Measurements from ENCODE around the gene IKZF3.

The IKZF3 gene

DNA sequence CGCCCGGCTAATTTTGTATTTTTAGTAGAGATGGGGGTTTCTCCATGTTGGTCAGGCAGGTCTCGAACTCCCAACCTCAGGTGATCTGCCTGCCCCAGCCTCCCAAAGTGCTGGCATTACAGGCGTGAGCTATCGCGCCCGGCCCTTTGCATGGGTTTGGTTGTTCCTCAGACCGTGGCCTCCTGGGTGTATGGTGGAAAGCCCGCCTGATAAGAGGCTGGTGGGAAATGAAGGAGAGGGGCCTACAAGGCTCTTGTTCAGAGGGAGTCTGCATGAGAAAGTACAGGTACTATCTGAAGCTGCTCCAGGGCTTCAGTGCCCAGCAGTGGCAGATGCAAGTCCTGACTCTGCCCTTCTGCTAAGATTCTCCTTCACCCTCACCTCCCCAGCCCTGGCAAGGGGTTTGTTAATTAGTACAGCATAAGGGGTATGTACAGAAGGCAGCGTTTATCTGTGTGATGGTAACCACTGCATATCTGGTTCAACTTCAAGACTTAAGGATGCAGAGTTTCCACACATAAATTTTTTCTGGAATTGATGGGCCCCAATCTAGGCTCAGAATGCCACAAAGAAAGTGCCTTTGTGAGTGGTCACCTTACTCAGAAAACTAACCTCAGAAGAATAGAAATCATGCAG lies 102.1 kb downstream of the IKZF3 start:
- no peak overlapping the region for H2AFZ ChIP-seq (ENCODE audit: low read depth, low read length)
- H3K4me1 ChIP-seq (ENCODE audit: insufficient read depth, low read length), result no peaks in the 10 kb centered on the region
- H3K9me3 ChIP-seq (ENCODE audit: low read length), result peaks cover 5% of the 10 kb centered on the region
- no peak overlapping the region for H3K4me3 ChIP-seq (ENCODE audit: low read length)
- no peaks in the 10 kb centered on the region for H3K36me3 ChIP-seq (ENCODE audit: insufficient read depth, low read length)
- H3K27me3 ChIP-seq (ENCODE audit: insufficient read depth, low read length), result peaks cover 38% of the 10 kb centered on the region

DNA sequence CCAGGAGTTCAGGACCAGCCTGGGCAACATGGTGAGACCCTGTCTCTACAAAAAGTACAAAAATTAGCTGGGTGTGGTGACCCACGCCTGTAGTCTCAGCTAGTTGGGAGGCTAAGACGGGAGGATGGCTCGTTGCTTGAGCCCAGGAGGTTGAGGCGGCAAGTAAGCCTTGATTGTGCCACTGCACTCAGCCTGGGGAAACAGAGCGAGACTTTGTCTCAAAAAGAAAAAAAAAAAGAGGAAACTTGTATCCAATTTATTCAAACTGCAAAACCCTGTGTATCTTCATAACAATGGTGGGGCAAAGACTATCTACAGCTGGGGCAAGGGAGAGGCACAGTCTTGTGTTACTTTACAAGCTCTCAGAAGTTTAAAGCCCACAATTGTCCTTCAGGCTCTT lies 104.9 kb downstream of the IKZF3 start:
- Histone ChIP-seq H3K4me3 (ENCODE audit: low read length) (no peak overlapping the region), H3K27me3 (ENCODE audit: insufficient read depth, low read length) (peaks cover 56% of the 10 kb centered on the region), H3K9me3 (ENCODE audit: low read length) (no peaks in the 10 kb centered on the region), H3K36me3 (ENCODE audit: insufficient read depth, low read length) (no peaks in the 10 kb centered on the region), H2AFZ (ENCODE audit: low read depth, low read length) (no peak overlapping the region), H3K4me1 (ENCODE audit: insufficient read depth, low read length) (peaks cover 2% of the 10 kb centered on the region)

DNA sequence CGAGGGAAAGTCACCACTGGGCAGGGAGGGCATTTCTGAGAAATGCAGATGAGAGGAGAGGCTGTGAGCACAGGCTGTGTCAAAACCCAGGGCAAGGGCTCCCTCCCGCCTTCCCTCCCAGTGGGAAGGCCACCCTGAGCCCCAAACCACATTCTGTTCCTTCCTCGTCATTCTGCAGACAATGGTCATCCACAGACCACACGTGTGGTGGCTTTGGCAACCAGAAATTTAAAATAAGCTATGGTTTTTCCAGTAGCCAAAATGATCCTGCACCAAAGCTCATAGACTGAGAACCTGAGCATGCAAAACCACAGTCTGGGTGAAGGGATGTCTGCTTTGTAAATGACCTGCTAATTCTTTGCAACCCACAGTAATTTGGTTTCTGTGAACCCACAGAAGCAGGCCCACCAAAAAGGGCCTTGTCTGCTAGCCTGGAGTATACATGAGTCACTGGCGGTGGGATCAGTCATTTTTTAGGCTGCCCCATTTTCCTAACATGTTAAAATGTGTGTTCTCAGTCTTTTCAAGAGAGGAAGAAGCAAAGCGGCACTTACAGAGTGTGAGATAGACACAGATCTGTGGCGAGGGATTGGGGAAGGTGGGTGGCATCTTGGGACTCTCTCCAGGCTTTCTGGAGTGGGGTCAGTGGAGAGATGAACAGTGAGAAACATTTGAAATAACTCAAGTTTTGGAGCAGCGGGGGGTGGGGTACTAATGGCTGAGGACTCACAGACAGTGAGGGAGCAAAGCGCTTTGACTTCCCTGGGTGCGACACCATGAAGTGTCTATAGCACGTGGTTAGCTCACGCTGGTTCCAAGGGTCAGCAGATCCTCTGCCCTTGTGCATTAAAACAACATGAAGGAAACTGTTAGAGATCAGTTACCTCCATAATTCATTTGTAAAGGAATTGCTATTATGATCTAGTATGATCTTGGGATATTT lies 105.9 kb downstream of the IKZF3 start:
- H3K9me3 ChIP-seq (ENCODE audit: low read length), result no peaks in the 10 kb centered on the region
- no peak overlapping the region for H2AFZ ChIP-seq (ENCODE audit: low read depth, low read length)
- peaks cover 2% of the 10 kb centered on the region for H3K4me1 ChIP-seq (ENCODE audit: insufficient read depth, low read length)
- no peaks in the 10 kb centered on the region for H3K36me3 ChIP-seq (ENCODE audit: insufficient read depth, low read length)
- no peak overlapping the region for H3K4me3 ChIP-seq (ENCODE audit: low read length)
- H3K27me3 ChIP-seq (ENCODE audit: insufficient read depth, low read length), result peaks cover 54% of the 10 kb centered on the region

DNA sequence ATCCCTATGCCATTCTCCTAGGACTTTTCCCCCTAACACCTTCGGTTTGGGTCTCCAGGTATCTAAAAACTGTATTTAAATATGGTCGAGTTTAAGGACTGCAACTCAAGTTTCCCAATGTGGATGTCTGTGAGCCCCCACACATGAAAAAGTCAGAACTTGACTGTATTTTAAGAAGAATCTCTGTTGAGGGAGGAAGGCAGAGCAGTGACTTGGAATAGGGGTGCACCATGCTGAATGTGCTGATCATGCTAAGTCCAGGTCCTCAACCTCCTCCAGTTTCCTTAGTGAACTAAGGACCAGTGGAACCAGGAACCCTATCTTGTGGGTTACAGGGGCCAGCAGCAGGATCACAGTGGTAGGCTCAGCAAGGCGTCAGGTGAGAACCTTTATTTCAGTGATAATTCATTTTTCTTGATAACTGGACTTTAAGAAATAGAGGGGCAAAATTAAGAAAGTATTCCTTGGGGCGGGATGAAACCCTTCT lies 106.9 kb downstream of the IKZF3 start:
- Histone ChIP-seq H2AFZ (ENCODE audit: low read depth, low read length) (no peak overlapping the region), H3K27me3 (ENCODE audit: insufficient read depth, low read length) (peaks cover 52% of the 10 kb centered on the region), H3K4me1 (ENCODE audit: insufficient read depth, low read length) (peaks cover 2% of the 10 kb centered on the region), H3K4me3 (ENCODE audit: low read length) (no peak overlapping the region), H3K9me3 (ENCODE audit: low read length) (no peaks in the 10 kb centered on the region), H3K36me3 (ENCODE audit: insufficient read depth, low read length) (no peaks in the 10 kb centered on the region)

DNA sequence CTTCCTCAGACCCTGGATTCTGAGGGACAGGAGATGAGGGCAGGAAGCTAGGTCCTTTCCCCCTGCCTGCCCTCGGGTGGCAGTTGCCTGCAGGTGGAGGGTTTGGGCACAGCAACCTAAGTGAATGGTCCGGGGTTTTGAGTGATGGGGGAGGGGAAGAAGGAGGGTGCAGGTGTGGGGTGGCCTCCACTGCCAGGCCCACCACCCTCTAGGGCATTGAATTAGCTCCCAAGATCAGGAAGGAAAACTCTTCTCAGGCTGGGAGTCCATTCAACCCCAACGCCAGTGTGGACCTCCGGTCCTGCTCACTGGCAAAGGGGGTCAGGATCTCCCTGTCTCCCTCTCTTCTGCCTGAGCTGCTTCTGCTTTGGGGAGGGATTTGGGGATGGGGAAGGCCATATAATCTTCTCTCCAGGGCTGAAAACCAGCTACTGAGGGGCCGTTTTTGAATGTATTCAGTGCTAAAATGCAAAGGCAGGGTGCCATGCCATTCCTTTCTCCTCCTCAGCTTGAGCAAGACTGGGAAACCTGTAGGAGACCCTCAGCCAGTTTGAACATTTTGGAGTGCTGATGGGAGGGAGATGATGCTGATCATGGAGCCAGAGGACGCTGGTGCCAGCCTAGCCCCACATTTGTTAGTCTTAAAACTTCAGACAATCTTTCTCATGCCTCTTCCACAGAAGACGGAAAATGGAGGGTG lies 107.6 kb downstream of the IKZF3 start:
- Histone ChIP-seq H2AFZ (ENCODE audit: low read depth, low read length) (no peak overlapping the region), H3K4me1 (ENCODE audit: insufficient read depth, low read length) (peaks cover 2% of the 10 kb centered on the region), H3K27me3 (ENCODE audit: insufficient read depth, low read length) (peaks cover 57% of the 10 kb centered on the region), H3K36me3 (ENCODE audit: insufficient read depth, low read length) (no peaks in the 10 kb centered on the region), H3K9me3 (ENCODE audit: low read length) (no peaks in the 10 kb centered on the region), H3K4me3 (ENCODE audit: low read length) (no peak overlapping the region)

DNA sequence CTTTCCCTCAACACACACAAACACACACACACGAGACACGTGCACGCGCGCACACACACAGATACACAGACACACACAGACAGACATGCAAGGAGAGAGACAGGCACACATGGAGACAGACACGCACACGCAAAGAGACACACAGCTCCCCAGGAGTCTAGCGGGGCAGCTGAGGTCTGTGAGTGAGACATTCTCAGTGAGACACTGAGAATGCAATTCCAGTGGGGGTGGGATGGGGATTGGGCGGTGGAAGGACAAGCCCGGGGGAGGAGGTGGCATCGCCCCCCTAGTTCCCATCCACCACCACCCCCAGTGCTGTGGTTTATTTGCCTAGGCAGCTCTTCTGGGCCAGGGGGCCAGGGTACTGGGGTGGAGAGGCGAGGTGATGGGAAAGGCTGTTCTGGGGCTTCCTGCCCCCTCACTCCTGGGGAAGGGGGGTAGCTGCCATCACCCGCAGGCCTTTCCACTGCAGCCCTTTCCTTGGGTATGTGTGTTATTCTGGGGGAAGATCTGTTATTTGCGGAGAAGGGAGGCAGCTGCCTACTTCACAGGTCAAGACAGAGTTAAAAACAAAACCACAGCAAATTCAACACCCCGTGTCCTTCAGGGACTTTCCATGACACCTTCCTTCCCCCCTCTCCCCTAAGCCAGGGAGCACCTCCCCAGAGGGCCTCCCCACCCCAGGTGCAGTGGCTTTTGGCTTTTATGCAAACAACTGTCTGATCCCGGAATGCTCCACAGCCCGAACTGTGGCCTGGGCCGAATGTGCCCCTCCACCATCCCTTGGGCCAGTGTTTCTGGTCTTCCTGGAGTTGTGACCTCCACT lies 108.3 kb downstream of the IKZF3 start:
- no peaks in the 10 kb centered on the region for H3K36me3 ChIP-seq (ENCODE audit: insufficient read depth, low read length)
- H3K4me3 ChIP-seq (ENCODE audit: low read length), result no peak overlapping the region
- H3K9me3 ChIP-seq (ENCODE audit: low read length), result no peaks in the 10 kb centered on the region
- H3K27me3 ChIP-seq (ENCODE audit: insufficient read depth, low read length), result peaks cover 58% of the 10 kb centered on the region
- H3K4me1 ChIP-seq (ENCODE audit: insufficient read depth, low read length), result peaks cover 2% of the 10 kb centered on the region
- H2AFZ ChIP-seq (ENCODE audit: low read depth, low read length), result no peak overlapping the region

DNA sequence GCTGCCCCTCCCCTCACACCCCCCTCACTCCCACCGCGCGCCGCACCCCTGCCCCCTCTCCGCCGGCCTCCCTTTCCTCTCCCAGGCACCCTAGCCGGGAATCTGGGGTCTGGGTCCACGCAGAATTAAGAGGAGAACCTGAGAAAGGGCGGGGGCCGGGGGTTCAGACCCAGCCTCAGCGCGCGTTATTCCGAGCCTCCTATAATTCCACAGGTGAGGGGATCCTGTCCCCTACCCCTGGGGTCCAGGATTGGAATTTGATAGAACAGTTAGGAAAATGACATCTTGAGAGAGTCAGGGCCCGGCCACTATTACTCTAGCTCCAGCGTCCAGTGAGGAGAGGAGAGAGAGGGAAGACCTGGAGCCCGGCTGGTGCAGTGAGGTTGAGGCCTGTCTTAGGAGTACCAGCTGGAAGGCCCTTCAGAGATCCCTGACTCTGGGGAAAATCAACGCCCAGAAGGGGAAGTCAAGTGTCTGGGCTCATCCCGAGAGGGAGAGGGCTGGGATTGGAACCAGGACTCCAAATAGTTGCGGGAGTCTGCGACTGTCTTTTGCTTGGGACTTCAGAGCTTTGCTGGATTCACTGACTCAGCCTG lies 109.1 kb downstream of the IKZF3 start:
- peak overlapping the region; percentile 61 for H3K4me3 ChIP-seq (ENCODE audit: low read length)
- no peaks in the 10 kb centered on the region for H3K36me3 ChIP-seq (ENCODE audit: insufficient read depth, low read length)
- H3K4me1 ChIP-seq (ENCODE audit: insufficient read depth, low read length), result peaks cover 2% of the 10 kb centered on the region
- no peaks in the 10 kb centered on the region for H3K9me3 ChIP-seq (ENCODE audit: low read length)
- peak overlapping the region; percentile 99 for H2AFZ ChIP-seq (ENCODE audit: low read depth, low read length)
- H3K27me3 ChIP-seq (ENCODE audit: insufficient read depth, low read length), result peaks cover 61% of the 10 kb centered on the region

DNA sequence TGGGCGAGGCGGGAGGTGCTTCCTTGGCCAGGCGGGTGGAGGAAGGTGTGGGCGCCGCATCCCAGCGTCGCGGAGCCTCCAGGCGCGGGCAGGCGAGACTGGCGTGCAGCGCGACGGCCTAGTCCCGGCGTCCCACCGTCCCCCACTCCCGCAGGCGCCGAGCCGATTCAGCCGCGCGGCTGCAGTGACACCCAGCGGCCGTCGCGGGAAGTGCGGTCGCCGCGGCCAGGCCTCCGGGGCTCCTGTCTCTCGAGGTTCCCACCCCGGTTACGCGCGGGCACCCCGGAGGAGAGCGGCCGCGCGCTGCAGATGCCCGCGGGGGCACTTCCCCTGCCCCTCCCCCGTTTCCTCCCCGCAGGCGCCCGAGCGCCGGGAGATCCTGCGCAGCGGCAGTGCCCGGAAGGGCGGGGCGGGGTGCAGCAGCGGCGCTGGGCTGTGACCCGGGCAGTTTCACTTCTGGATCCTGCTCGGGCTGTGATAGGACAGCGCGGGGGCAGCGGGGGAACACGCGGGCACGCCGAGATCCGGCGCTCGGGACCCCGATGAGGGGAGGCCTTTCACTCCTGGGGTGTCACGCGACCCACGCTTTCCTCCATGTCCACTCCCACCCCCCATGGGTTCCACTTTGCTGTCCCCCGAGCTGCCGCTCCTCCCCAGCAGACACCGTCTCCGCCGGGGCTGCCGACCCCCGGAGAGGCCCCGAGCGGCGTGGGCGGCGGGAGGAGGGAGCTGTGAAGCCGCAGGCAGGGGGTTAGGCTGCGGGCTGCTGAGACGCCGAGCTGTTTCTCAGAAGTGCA lies 109.8 kb downstream of the IKZF3 start:
- peak overlapping the region; percentile 61 for H3K4me3 ChIP-seq (ENCODE audit: low read length)
- H2AFZ ChIP-seq (ENCODE audit: low read depth, low read length), result peak overlapping the region; percentile 99
- H3K9me3 ChIP-seq (ENCODE audit: low read length), result no peaks in the 10 kb centered on the region
- peaks cover 57% of the 10 kb centered on the region for H3K27me3 ChIP-seq (ENCODE audit: insufficient read depth, low read length)
- H3K4me1 ChIP-seq (ENCODE audit: insufficient read depth, low read length), result peaks cover 2% of the 10 kb centered on the region
- no peaks in the 10 kb centered on the region for H3K36me3 ChIP-seq (ENCODE audit: insufficient read depth, low read length)

DNA sequence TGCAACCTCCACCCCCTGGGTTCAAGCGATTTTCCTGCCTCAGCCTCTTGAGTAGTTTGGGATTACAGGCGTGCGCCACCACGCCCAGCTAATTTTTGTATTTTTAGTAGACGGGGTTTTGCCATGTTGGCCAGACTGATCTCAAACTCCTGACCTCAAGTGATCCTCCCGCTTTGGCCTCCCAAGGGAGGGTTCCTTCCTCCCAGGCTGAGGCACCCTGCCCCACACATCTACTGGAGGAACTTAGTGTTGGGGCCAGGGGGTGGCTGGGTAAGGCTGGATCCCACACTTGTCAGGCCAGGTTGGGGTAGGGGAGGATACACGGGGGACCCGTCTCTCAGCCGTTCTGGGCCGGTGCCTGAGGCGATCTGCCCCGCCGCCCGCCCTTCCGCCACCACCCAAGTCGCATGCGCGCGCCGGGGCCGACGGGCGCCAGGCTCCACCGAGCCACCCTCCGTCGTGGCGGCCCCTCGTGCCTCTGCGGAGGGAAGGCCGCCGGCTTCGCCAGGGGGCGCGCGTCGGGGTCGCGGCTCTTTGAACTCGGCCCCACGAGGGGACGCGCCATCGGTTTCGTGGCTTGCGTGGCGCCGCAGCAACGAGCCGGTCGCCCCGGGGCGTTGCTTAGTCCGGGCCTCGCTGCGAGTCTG lies 110.5 kb downstream of the IKZF3 start:
- Histone ChIP-seq H3K4me1 (ENCODE audit: insufficient read depth, low read length) (peaks cover 2% of the 10 kb centered on the region), H3K27me3 (ENCODE audit: insufficient read depth, low read length) (peaks cover 56% of the 10 kb centered on the region), H3K36me3 (ENCODE audit: insufficient read depth, low read length) (no peaks in the 10 kb centered on the region), H3K4me3 (ENCODE audit: low read length) (peak overlapping the region; percentile 61), H3K9me3 (ENCODE audit: low read length) (no peaks in the 10 kb centered on the region), H2AFZ (ENCODE audit: low read depth, low read length) (peak overlapping the region; percentile 99)

DNA sequence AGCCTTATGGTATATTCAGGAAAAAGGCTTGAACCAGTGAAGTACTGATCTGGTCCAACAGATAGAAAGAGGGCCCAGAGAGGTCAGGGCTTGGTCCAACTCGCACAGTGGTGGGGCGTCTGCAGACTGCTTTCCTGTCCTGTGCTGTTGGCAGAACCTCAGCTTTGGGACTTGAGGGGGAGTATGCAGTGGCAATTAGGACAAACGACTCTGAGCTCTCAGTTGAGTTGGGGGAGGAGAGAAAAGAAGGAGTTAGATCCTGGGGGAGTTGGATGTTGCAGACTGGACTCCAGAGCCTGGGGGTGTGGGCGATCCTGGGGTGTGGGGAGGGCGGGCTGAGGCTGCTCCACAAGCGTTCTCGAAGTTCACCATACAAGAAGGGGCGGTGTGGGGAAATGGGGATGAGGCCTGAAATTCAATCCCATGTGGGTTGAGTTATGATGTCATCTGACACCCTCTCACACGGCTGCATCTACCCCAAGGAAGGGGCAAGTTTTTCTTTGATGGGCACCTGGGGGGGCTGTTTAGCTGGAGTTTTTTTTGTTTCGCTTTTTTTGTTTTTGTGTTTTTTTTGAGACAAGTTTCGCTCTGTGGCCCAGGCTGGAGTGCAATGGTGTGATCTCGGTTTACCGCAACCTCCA lies 111.8 kb downstream of the IKZF3 start:
- Histone ChIP-seq H3K9me3 (ENCODE audit: low read length) (no peaks in the 10 kb centered on the region), H3K36me3 (ENCODE audit: insufficient read depth, low read length) (no peaks in the 10 kb centered on the region), H3K4me3 (ENCODE audit: low read length) (no peak overlapping the region), H3K4me1 (ENCODE audit: insufficient read depth, low read length) (peaks cover 2% of the 10 kb centered on the region), H2AFZ (ENCODE audit: low read depth, low read length) (no peak overlapping the region), H3K27me3 (ENCODE audit: insufficient read depth, low read length) (peaks cover 43% of the 10 kb centered on the region)

DNA sequence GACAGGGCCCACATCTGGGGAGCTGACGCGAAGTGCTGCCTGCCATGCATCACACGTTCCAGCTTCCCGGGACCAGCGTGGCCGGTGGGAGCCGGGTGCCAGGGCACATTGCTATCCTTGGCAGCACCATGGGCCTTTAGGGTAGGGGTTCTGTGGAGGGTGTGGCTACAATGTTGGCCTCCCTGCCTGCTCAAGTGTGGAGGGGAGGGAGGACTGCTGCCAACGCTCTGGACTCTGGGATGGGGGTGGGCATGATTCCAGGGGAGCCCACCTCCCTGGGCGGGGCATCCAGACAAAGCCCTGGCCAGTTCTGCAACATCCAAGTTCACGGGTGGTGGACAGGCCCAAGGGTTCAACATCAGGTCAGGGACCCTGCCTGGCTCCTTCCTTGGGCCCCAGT lies 112.5 kb downstream of the IKZF3 start:
- H3K4me3 ChIP-seq (ENCODE audit: low read length), result no peak overlapping the region
- H3K9me3 ChIP-seq (ENCODE audit: low read length), result no peaks in the 10 kb centered on the region
- no peak overlapping the region for H2AFZ ChIP-seq (ENCODE audit: low read depth, low read length)
- no peaks in the 10 kb centered on the region for H3K36me3 ChIP-seq (ENCODE audit: insufficient read depth, low read length)
- H3K4me1 ChIP-seq (ENCODE audit: insufficient read depth, low read length), result peaks cover 2% of the 10 kb centered on the region
- peaks cover 36% of the 10 kb centered on the region for H3K27me3 ChIP-seq (ENCODE audit: insufficient read depth, low read length)
